ENCODE data around the gene LSR. TPM values are rescaled to one million over a fixed set of nuclear protein-coding genes. Genes with fewer than 3 reads are reported as not detected.

LSR gene
- total RNA-seq, 1 donor from 2014 or later: 97.1 TPM

DNA sequence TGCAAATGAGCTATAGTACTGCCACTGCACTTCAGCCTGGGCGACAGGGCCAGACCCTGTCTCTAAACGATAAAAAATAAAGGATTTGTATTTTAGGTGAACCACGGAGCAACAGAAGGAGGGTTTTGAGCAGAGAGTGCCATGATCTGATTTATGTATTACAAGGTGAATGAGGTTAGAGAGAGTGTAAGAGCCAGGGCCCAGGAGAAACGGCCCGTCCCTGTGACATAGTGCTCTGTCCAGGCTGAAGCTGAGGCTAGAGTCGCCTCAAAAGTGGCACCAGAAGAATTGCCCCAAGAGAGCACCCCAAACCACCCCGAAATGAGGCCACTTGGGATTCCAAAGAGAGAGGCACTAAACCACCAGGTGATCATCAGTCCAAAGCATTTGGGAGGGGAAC is 60.1 kb downstream of the LSR start:
- H3K4me3 ChIP-seq (ENCODE audit: low read depth, low read length): no peak overlapping the region
- DNase-seq (ENCODE audit: low read depth): no peak
- TF ChIP-seq, protein P1, sequence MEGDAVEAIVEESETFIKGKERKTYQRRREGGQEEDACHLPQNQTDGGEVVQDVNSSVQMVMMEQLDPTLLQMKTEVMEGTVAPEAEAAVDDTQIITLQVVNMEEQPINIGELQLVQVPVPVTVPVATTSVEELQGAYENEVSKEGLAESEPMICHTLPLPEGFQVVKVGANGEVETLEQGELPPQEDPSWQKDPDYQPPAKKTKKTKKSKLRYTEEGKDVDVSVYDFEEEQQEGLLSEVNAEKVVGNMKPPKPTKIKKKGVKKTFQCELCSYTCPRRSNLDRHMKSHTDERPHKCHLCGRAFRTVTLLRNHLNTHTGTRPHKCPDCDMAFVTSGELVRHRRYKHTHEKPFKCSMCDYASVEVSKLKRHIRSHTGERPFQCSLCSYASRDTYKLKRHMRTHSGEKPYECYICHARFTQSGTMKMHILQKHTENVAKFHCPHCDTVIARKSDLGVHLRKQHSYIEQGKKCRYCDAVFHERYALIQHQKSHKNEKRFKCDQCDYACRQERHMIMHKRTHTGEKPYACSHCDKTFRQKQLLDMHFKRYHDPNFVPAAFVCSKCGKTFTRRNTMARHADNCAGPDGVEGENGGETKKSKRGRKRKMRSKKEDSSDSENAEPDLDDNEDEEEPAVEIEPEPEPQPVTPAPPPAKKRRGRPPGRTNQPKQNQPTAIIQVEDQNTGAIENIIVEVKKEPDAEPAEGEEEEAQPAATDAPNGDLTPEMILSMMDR (conservative IDR thresholded peaks at IDR 0.05; ENCODE audit: low read depth, low read length): no peak

DNA sequence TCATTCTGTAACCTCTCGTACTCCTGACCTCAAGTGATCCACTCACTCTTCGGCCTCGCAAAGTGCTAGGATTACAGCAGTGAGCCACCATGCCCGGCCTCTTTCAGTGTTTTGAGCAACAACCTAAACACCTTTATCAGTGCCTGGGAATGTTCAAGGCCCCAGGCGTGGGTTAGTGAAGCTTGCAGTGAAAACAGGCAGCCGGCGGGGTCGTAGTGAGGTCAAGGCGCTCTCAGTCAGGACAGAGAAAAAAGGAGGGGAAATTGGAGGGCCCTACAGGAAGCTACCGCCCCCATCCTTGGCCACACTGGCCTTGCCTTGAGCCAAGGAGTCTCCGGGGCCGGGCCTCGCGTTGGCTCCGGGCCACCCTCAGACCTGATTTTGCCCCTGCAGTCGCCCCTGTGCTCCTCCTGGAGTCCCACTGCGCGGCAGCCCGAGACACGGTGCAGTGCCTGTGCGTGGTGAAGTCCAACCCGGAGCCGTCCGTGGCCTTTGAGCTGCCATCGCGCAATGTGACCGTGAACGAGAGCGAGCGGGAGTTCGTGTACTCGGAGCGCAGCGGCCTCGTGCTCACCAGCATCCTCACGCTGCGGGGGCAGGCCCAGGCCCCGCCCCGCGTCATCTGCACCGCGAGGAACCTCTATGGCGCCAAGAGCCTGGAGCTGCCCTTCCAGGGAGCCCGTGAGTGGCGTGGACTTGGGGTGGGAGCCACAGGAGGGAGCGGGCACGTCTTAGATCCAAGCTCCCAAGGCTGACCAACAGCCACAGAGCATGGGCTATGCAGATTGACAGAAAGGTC is 60.9 kb downstream of the LSR start:
- TF ChIP-seq, protein P1 (conservative IDR thresholded peaks at IDR 0.05; ENCODE audit: low read depth, low read length): no peak
- DNase-seq (ENCODE audit: low read depth): peak; percentile 18
- no peak overlapping the region for H3K4me3 ChIP-seq (ENCODE audit: low read depth, low read length)

DNA sequence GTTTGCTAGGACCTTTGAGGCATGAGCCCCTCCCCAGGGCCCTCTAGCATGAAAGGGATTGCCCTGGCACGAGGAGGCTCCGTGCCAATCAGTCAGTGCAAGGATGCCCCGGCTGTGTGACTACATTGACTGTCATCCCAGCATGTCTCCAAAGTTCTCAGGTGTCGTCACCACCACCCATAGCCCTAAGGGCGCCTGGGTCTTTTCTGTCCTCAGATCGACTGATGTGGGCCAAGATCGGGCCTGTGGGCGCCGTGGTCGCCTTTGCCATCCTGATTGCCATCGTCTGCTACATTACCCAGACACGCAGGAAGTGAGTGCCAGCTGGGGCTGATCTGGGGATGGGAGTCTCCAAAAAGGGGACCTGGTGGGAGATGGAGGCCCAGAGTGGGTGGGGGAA is 61.5 kb downstream of the LSR start:
- no peak for DNase-seq (ENCODE audit: low read depth)
- TF ChIP-seq, protein P1 (conservative IDR thresholded peaks at IDR 0.05; ENCODE audit: low read depth, low read length): no peak

DNA sequence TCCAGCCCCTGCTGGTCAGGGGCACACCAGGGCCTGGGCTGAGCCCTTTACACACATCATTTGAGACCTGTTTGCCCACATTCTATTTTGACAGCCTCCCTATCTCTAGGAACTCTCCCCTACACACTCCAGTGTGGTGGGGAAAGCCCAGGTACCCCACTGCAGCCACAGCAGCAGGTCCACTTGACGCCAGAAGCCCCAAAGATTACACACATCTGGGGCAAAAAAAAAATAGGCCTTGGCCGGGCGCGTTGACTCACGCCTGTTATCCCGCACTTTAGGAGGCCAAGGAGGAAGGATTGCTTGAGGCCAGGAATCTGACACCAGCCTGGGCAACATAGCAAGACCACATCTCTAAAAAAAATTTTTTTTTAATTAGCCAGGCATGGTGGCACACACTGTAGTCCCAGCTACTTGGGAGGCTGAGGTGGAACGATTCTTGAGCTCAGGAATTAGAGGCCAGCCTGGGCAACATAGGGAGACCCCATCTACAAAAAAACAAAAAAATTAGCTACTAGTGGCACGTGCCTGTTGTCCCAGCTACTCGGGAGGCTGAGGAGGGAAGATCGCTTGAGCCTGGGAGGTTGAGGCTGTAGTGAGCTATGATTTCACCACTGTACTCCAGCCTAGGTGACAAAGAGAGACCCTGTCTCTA is 62.1 kb downstream of the LSR start:
- DNase-seq (ENCODE audit: low read depth): no peak
- H3K4me3 ChIP-seq (ENCODE audit: low read depth, low read length): no peak overlapping the region
- TF ChIP-seq, protein P1 (conservative IDR thresholded peaks at IDR 0.05; ENCODE audit: low read depth, low read length): no peak

More for the DNA sequence above, 61.5 kb downstream of the LSR start:
- H3K4me3 ChIP-seq (ENCODE audit: low read depth, low read length): no peak overlapping the region

DNA sequence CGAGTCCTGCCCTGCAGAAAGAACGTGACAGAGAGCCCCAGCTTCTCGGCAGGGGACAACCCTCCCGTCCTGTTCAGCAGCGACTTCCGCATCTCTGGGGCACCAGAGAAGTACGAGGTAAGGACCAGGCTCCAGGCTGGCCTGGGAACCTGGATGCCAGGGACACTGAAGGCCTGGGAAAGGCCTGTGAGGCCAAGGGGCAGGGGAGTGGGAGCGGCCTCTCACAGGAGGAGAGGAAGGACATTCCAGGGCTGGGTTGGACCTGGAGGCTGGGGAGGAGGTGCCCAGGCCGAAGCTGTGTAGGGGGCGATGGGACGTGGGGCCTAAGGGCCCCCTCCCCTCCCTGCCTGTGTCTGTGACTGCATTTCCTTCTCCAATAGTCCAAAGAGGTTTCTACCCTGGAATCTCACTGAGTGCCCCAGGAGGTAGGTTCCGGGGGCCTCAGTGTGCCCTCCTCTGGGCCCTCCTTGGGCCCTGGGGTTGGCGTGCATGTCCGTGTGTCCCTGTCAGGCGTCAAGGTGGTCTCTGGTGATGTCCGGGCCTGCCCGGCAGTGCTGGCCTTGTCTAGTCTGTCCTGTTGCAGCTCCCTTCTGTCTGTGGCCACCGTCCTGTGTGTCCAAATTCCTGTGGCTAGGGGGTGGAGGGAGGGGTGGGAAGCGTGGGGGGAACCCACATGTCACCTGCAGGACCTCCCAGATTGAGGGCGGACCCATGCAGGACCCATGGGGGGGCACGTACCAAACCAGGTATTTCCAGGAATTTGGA is 63.3 kb downstream of the LSR start:
- no peak for DNase-seq (ENCODE audit: low read depth)
- TF ChIP-seq, protein P1 (conservative IDR thresholded peaks at IDR 0.05; ENCODE audit: low read depth, low read length): no peak

DNA sequence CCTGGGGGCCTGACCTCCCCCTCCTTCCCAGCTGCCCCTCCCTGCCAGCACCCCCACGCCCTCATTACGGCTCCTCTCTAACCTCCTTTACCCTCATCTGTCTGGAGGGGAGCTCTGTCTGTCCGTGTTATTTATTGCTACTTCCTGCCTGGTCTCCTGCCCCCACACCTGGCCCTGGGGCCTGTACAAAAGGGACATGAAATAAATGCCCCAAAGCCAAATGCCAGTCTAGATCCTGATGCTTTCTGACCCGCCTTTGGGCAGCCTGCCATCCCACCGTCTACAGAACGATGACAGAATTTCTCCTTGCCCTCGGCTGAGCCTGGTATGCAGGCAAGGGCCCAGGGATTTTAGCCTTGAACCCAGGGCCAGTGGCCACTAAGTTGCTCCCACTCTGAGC is 64.8 kb downstream of the LSR start:
- no peak overlapping the region for H3K4me3 ChIP-seq (ENCODE audit: low read depth, low read length)
- TF ChIP-seq, protein P1 (conservative IDR thresholded peaks at IDR 0.05; ENCODE audit: low read depth, low read length): no peak
- no peak for DNase-seq (ENCODE audit: low read depth)

More for the DNA sequence above, 63.3 kb downstream of the LSR start:
- H3K4me3 ChIP-seq (ENCODE audit: low read depth, low read length): no peak overlapping the region

Measured in epithelial cell of proximal tubule (primary cell).